IPS-18c (cell line): ENCODE results near the gene ZNF766.

Experiments used
- H3K4me3 ChIP-seq: 2 replicates; pipeline ENCODE4 v1.7.0; 2013; ENCODE audit warnings: low read depth, mild to moderate bottlenecking, low read length, moderate library complexity; ENCODE audit not compliant: insufficient read depth
- H3K9me3 ChIP-seq: one replicate; pipeline ENCODE4 v1.6.1; 2013; ENCODE audit warnings: mild to moderate bottlenecking, low read length, moderate library complexity; ENCODE audit not compliant: control insufficient read depth, insufficient read depth

Gene ZNF766

DNA sequence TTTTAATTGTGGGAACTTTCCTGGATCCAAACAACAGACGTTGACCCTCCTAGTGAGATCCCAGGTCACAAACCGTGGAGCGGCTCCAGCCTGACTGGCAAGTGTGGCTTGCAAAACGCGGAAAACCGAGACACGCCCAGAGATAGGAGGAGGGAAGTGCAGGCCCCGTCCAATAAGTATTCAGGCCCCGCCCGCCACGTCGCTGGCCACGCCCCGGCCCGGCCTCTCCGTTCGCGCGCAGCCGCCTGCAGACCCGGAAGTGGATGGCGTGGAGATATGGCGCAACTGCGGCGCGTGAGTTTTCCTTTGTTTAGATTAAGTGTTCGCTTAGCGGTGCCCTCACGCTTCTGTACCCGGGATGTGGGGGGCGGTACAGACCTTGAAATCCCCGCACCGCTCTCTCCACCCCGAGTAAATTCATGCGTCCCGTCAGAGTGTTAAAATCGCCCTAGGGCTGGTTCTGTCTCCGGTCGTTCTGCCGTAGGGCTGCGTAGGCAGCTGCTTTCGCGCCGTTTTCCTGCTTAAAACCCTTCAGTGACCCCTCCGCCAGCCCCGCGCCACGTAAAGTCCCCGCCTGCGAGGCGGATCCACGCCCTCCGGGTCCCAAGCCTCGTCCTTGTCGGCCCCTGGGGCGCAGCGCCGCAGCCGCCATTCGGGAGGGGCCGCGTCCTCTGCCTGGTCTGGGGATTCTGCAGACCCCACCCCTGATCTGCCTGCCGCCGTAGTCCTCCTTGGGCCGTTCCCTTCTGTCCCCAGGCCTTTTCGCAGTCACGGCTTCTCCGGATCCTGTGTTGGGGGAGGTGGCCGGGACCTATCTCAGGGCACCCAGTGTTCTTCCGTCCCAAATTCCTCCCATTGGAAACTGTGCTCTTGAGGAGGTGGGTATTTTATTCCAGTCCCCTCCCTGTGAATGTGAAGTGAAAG is at the start of gene ZNF766:
TSS of gene ZNF766 (plus strand) at position 250 of the 924 bp plus-strand sequence. CDS start at position 277, 27 bp downstream.
- H3K9me3 ChIP-seq = peaks cover 4% of the 10 kb centered on the region
- peak within 1 kb of the TSS; percentile 99 for H3K4me3 ChIP-seq

DNA sequence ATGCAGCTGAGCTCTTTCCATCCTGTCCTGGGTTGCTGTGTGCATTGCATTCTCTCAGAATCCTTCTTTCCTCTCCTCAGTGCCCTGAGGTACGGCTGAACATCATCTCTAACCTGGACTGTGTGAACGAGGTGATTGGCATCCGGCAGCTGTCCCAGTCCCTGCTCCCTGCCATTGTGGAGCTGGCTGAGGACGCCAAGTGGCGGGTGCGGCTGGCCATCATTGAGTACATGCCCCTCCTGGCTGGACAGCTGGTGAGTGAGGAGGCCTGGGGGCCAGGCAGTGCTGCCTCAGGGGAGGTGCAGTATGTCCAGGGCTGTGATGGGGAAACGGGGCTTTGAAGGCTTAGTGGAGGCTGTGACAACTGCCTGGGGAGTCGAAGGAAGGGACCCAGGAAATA is 49.8 kb upstream of the ZNF766 start:
- no peaks in the 10 kb centered on the region for H3K9me3 ChIP-seq
- no peak overlapping the region for H3K4me3 ChIP-seq

- Histone ChIP-seq H3K4me3 (no peak overlapping the region), H3K9me3 (no peaks in the 10 kb centered on the region)
These were observed 48.4 kb upstream of the ZNF766 start for GRCh38 chr19:52221031-52221430.

DNA sequence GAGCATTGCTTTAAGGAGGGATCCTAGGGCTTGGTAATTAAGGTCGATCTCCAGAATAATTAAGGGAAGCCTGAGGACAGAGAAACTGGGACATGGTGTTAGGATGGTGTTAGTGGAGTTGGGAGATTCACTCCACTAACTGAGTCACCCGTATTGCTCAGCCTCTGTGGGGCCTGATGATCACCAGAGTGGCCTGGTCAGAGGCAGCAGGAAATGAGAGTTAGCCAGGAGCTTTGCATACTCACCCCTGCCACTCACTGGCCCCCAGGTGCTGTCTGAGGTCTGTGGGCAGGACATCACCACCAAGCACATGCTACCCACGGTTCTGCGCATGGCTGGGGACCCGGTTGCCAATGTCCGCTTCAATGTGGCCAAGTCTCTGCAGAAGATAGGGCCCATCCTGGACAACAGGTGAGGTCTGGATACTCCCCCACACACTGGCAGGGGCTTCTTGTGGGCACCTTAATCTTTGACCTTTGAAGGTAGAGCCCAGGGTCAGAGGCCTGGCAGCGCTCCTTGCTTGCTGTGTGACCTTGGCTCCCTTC is 47.5 kb upstream of the ZNF766 start:
- no peaks in the 10 kb centered on the region for H3K9me3 ChIP-seq

DNA sequence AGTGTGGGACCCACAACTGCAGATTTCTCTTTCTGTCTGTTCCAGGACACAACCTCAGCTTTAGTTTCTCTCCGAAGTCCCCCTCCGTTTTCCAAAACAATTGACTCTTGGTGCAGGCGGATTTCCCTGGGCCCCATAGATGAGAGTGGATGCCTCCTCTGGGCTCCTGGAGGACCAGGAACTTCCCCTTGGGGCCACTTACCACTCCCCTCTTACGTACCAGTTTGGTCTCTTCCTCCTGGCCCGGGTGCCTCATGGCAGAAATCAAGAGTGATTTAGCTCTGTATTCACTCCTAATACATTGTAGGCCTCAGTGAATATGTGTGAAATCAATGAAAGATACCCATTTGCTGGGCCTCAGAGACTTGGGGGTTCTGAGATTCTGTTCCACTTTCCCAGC is 45.2 kb upstream of the ZNF766 start:
- Histone ChIP-seq H3K4me3 (no peak overlapping the region), H3K9me3 (no peaks in the 10 kb centered on the region)

More for the DNA sequence above, 47.5 kb upstream of the ZNF766 start:
- no peak overlapping the region for H3K4me3 ChIP-seq

GRCh38 chr19:52226652-52227051 is 42.7 kb upstream of the ZNF766 start:
- Histone ChIP-seq H3K9me3 (no peaks in the 10 kb centered on the region), H3K4me3 (no peak overlapping the region)

- Histone ChIP-seq H3K9me3 (no peaks in the 10 kb centered on the region), H3K4me3 (no peak overlapping the region)
These were observed 42.0 kb upstream of the ZNF766 start for GRCh38 chr19:52227196-52227940.

DNA sequence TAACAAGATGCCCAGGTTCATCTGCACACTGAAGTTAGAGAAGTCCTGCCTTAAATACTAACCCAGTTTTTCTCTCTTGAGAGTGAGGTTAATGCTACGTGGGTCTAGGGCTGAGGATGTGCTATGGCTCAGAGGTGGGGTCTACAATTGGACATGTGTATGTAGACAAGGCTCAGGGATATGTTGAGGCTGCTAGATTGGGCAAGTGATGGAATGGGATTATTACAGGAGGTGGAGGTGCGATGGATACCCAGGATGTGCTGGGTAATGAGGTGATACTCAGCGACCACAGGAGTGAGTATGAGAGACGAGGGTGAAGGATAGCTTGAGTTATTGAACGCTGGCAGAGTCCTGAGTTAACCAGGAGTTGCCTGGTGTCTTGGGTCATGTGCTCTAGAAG is 41.4 kb upstream of the ZNF766 start:
- H3K9me3 ChIP-seq = no peaks in the 10 kb centered on the region
- H3K4me3 ChIP-seq = no peak overlapping the region

GRCh38 chr19:52229524-52229923 is 39.9 kb upstream of the ZNF766 start:
- Histone ChIP-seq H3K4me3 (no peak overlapping the region), H3K9me3 (no peaks in the 10 kb centered on the region)

DNA sequence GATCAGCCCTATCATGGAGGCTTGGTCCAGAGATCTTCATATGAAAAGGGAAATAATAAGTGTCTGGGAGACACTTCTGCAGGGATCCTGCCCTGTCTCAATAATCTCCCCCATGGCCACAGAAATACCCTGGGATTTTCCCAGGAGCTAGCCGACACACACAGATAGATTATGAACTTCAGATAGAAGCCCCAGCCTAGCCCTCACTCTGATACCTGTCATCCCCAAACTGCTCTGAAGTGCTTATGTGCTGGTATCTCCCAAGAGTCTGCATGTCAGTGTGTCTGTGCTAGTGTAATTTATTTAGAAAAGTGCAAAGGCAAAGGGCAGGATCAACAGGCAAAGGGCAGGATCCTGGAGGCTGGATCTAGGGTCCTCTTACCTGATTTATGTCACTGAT is 38.7 kb upstream of the ZNF766 start:
- no peaks in the 10 kb centered on the region for H3K9me3 ChIP-seq
- no peak overlapping the region for H3K4me3 ChIP-seq

DNA sequence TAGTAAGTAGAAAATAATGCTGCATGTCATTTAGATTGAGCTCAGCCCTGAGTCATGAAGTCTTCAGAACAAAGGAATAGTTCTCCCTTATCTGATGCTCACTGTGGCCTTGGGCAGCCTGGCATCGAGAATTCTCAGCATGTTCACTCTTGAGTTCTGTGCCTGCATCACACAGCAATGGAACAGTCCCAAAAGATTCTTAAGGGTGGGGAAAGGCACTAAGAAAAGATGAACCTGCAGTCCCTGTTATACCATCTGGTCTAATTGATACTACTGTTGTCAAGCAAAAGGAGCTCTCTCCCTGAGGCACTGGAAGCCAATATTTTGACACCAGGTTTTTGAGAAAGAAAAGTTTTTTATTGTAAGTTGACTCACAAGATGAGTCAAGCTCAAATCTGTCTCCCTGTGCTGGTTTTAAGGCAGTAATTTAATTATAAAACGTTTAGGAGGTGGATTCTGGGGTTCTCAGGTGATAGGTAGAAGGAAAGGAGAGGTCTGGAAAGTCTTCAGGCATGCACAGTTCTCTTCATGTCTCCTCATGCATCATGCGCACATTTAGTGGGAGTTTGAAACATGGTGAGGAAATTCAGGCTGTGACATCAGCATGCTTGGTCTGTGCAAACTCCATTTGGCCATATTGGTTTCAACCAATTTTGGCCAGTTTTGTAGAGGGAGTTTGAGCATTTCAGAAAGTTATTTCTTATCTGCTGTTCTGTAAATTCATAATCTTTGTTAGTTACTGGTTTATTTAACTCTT is 38.1 kb upstream of the ZNF766 start:
- Histone ChIP-seq H3K4me3 (no peak overlapping the region), H3K9me3 (no peaks in the 10 kb centered on the region)

DNA sequence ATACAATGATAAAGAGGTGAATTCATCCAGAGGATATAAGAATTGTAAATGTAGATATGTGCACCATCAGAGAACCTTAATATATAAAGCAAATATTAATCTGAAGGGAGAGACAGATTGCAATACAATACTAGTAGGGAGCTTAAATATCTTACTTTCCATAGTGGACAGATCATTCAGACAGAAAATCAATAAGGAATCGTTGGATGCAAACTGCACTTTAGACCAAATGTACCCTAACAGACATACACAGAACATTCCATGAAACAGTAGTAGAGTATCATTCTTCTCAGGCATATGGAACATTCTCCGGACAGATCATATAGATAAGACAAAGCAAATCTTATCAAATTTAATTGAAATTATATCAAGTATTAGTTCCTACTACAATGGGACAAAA is 35.0 kb upstream of the ZNF766 start:
- Histone ChIP-seq H3K4me3 (no peak overlapping the region), H3K9me3 (no peaks in the 10 kb centered on the region)

- no peak overlapping the region for H3K4me3 ChIP-seq
- H3K9me3 ChIP-seq = no peaks in the 10 kb centered on the region
These were observed 32.2 kb upstream of the ZNF766 start for GRCh38 chr19:52237197-52237596.

- no peak overlapping the region for H3K4me3 ChIP-seq
- H3K9me3 ChIP-seq = no peaks in the 10 kb centered on the region
These were observed 31.5 kb upstream of the ZNF766 start for GRCh38 chr19:52237771-52238400.

DNA sequence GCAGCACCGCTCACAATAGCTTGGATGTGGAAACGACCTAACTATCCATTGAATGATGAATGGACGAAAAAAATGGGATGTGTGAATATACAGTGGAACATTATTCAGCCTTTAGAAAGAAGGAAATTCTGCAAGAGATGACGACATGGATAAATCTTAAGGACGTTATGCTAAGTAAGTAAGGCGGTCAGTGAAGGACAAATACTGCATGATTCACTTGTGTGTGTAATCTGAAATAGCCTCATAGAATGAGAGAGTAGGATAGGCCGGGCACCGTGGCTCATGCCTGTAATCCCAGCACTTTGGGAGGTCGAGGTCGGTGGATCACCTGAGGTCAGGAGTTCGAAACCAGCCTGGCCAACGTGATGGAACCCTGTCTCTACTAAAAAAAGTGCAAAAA is 25.4 kb upstream of the ZNF766 start:
- Histone ChIP-seq H3K4me3 (no peak overlapping the region), H3K9me3 (no peaks in the 10 kb centered on the region)

GRCh38 chr19:52248241-52248640 is 21.1 kb upstream of the ZNF766 start:
- H3K9me3 ChIP-seq = peaks cover 2% of the 10 kb centered on the region
- no peak overlapping the region for H3K4me3 ChIP-seq

GRCh38 chr19:52258426-52258825 is 11.0 kb upstream of the ZNF766 start:
- Histone ChIP-seq H3K4me3 (no peak overlapping the region), H3K9me3 (peaks cover 3% of the 10 kb centered on the region)
